GM21576 (cell line): Measurements from ENCODE around the gene NTN1.

Experiments
- ATAC-seq: cut with Tn5 transposase; IDR thresholded peaks from one replicate; pipeline ENCODE4 v1.9.1; 2021; ENCODE audit warnings: mild to moderate bottlenecking, moderate library complexity; ENCODE audit not compliant: unreplicated experiment

NTN1 gene

DNA sequence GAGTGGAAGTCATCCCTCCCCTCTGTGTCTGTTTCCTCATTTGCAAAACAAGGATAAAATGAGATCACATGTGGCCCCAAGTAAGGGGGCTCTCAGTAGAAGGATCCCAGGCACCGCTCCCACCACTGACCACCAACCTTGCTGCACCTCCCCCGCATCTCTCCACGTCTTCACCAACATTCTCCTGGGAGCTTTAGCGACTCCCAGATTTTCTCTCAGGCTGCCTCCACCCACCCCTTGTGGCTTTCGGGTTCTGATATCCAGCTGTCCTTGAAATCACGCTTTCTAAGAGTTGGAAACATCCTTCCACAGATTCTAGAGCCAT is 16.4 kb upstream of the NTN1 start:
- no peak for ATAC-seq

DNA sequence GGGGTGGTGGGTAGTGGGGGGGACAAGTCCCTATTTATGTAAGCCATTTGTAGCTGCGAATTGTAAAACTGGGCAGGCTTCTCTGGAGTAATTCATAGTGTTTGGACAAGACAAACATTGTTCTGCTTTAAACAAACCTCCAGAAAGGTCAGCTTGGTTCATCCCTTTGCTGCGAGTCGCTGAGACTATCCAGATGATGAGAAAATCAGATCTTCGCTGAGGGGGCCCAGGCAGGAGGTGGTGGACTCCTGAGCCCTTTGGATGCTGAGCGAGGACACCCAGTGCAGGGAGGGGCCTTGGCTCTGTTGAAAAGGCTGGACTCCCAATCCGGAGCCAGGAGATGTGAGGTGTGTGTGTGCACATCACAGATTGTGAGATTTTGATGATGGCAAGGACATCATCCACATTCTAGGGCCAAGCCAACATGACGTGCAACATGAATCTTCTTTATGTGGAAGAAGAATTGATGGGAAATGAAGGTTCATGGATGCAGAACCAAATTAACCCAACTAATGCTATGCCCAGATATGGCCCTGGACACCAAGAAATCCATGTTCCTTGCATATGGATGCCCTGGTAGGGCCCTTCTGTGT is 15.0 kb upstream of the NTN1 start:
- no peak for ATAC-seq

DNA sequence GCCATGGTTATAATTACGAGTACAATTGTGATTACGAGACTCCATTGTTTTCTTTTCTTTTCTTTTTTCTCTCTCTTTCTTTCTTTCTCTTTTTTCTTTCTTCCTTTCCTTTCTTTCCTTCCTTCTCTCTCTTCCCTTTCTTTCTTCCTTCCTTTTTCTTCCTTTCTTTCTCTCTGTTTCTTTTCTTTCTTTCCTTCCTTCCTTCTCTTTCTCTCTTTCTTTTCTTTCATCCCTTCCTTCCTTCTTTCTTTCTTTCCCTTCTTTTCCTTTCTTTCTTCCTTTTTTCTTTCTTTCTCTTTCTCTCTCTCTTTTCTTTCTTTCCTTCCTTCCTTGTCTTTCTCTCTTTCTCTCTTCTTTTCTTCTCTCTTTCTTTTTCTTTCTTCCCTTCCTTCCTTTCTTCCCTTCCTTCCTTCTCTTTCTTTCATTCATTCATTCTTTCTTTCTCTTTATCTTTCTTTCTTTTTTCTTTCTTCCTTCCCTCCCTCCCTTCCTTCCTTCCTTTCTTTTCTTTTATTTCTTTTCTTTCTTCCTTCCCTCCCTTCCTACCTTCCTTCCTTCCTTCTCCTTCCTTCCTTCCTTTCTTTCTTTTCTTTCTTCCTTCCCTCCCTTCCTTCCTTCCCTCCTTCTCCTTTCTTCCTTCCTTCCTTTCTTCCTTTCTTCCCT is 14.1 kb upstream of the NTN1 start:
- ATAC-seq = no peak

DNA sequence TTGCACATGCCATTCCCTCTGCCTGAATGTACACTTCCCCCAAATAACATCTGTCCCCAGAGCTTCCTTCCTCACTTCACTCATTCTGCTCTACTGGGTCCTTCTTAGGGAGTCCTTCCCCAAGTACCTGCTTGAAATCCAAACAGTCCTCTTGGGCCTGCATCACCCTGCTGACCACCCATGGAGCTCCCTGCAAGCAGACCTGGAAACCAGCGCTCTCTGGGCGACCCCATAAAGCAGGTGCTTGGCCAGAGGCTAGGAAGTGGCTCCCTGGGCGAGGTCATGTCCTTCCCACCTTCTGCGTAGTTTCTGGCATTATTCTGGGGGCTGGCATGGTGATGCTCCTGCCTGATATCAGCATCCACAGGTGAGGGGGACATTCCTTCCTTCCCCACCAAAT is 12.2 kb upstream of the NTN1 start:
- ATAC-seq = no peak

DNA sequence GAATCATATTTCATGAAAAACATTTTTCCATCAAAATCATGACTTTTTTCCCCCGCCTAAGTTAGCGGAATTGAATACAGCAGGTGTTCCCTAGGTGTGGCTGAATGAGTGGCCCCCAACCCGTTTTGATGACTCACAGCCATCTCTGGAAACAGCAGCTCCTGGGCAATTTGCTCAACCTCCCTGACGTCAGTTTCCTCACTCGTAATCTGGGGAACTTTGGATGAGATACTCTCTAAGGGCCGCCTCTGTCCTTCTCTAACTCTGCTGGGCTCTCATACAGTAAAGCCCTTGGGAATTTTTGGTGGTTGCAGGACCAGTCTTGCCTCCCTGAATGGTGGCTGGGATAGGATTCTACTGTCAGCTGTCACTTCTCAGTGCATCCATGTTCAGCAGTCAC is 11.6 kb upstream of the NTN1 start:
- no peak for ATAC-seq

DNA sequence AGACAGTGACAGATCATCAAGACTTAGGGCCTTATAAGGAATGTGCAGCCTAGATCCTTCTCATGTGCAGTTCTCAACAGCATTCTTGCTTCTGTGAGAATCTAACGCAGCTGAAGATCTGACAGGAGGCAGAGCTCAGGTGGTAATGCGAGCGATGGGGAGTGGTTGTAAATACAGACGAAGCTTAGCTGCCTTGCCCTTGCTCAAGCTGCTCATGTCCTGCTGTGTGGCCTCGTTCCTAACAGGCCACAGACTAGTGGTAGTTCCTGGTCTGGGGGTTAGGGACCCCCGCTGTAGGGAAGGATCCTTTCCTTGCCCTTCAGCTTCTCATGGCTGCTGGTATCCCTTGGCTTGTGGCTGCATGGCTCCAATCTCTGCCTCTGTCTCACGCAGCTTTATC is 10.3 kb upstream of the NTN1 start:
- ATAC-seq = no peak

DNA sequence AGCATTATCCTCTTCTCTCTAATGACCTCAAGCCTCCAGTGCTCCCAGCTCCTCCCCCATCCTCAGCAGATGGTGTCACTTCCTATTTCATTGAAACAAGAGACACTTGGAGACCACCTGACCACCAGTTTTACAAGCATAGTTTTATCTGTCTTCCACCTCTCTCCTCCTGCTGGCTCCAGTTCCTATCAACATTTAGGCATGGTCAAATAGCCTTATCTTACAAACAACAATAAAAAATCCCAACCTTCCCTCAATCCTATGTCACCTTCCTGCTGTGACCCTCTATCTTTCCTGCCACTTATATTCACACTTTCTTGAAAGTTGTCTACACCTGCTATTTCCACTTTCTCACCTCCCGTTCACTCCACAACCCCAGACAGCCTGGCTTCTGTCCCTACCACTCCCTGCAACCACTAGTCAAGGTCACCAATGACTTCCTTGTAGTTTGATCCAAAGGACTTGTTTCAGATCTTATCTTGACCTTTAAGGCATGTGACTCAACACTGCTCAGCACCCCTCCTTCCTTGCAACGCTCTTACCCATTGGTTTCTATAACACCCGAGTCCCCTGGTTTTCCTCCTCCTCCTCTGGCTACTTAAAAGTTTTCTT is 4.3 kb upstream of the NTN1 start:
- ATAC-seq = no peak

DNA sequence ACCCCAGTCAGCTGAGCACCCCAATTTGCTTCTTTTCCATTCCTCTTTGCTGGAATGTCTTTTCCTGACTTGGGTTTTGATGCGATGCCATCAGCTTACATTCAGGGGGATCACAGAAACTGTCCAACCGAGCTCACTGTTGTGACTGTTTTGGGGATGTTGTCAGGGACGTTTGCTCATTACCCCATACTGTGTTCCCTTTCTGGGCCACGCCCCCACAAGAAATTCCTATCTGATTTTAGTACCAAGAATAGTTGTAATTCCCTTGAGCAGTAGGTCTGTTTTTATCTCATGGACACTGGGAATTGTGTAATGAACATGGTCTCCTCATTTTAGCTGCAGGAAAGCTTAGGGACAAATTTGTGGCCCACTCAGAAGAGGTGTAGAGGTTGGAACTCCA is 2.6 kb upstream of the NTN1 start:
- ATAC-seq = no peak

DNA sequence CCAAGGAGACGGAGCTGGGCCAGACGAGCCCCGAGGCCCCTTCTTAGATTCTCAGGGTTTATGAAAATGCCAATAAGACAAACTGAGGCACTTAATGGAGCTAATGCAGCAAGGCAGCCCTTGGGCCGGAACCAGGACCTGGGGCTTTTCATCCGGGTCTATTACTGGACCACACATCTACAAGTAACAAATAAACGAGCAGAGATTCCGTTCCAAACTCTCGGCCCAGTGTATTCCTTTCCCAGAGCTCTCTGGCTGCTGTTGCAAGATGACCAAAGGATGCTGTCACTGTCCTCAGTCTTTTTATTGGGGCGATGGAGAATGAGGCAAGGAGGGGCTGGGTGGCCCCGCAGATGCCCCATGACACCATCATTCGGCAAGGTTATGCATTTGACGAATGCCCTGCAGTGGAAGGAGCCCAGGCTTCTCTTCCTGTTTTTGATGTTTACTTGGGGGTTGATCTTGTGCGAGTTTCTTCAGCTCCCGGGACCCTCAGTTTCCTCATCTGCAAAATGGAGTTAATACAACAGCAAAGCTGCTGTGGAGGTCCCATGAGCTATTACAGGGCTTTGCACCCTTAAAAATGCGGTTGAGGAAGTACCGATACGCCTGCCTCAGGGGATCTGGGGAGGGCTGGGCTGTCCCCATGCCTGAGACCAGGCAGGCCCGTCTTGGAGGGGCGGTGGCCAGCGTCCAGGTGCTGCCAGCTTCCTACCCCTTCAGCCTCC is 1.1 kb upstream of the NTN1 start:
- no peak for ATAC-seq

DNA sequence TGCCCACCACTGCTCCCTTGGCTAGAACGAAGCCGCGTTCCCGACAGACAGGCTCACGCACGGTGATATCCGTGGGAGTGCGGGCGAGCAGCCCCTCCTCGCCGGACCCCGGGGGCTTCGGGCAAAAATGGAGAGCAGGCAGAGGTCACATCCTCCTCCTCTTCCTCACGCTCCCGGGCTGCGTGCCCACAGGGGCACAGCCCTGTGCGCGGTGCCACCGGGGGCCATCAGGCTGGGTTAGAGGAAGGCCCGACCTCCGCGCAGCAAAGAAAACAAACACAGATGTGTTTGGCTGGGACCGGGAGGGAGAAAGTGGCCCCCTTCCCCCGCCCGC is 519 bp upstream of the NTN1 start:
- ATAC-seq = no peak

DNA sequence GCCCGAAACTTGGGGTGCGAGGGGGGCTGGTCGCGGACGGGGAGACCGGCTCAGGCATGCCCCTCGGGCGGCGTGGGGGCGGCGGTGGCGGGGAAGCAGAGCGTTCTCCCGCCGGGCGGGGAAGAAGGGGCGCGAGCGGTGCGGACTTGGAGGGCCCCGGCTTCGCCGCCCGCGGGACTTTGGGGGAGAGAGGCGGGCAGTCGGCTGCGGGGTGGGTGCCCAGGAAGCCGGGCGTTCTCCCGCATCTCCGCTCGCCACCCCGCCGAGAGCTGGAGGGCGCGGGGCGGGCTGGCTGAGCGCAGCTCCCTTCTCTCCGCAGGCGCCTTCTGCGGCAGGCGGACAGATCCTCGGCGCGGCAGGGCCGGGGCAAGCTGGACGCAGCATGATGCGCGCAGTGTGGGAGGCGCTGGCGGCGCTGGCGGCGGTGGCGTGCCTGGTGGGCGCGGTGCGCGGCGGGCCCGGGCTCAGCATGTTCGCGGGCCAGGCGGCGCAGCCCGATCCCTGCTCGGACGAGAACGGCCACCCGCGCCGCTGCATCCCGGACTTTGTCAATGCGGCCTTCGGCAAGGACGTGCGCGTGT is 772 bp downstream of the NTN1 start:
- no peak for ATAC-seq

DNA sequence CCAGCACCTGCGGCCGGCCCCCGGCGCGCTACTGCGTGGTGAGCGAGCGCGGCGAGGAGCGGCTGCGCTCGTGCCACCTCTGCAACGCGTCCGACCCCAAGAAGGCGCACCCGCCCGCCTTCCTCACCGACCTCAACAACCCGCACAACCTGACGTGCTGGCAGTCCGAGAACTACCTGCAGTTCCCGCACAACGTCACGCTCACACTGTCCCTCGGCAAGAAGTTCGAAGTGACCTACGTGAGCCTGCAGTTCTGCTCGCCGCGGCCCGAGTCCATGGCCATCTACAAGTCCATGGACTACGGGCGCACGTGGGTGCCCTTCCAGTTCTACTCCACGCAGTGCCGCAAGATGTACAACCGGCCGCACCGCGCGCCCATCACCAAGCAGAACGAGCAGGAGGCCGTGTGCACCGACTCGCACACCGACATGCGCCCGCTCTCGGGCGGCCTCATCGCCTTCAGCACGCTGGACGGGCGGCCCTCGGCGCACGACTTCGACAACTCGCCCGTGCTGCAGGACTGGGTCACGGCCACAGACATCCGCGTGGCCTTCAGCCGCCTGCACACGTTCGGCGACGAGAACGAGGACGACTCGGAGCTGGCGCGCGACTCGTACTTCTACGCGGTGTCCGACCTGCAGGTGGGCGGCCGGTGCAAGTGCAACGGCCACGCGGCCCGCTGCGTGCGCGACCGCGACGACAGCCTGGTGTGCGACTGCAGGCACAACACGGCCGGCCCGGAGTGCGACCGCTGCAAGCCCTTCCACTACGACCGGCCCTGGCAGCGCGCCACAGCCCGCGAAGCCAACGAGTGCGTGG is 1.5 kb downstream of the NTN1 start:
- ATAC-seq = no peak

DNA sequence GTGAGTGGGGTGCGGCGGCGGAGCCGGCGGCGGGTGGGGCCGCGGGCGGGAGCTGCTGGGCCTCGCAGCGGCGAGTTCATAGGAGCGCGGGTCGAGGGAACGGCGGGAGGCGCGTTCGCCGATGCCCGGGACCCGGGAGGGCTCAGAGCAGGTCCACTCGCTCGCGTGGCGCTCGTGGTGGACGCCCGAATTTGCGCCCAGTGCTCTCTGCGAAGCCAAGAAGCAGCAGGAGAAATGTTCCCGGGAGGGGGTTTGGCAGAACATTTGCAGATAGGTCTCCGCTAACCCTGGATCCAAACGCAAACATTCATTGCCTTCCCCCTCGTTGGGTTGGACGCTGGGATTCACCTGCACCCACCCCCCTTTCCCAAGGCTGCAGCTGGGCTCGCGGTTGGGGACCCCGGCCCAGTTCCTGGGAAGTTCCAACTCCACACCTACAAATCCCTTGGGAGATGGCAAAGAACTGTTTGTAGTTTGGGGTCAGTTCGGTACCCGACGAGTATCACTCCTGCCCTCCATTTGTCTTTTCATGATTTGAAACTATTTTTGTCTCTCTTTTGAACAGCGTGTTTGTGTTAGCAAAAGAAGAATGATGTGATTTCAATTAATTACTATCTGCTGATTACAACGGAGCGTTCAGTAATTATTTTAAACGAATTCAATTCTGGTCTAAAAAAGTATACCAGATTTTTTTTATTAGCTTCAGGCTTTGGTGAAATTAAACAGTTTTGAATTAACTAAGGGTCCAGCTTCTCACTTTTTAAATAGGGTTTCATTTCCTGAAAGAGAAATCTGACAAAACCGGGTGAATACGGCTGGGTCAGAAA is 2.3 kb downstream of the NTN1 start:
- ATAC-seq = no peak

DNA sequence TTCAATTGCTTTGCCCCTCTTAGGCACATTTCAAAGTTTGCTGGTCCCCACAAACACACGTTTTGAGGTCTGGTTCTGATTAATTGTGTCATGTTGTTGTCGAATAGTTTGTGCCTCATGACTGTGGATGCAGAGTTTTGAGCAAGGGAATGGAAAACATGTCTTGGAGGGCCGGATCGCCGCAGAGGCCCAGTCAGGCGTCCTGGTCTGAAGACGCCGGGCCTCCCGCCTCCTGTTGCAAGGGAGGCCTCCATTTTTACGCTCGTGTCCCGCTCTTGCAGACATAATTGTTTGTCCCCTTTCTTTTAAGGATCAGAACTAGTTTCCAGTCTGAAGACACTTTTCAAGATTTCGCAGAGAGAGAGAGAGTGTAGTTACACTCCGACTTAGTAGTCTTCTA is 3.2 kb downstream of the NTN1 start:
- ATAC-seq = no peak

DNA sequence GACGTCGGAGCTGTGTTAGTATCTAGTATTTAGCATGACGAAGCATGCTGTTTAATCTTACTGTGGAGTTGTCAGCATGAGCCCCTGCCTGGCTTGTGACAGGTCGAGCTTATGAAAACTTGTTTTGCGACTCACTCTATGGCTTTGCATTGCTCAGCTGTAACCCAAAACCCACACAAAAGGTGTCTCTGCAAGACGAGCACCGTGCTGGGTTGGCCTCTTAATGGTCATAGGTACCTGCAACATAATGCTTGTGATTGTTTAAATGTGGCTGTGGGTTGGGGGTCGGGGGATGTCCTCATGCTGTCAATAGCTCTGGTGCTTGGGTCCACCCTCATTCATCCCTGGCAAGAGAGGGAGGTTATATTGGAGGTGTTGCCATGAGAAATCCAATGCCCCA is 5.4 kb downstream of the NTN1 start:
- no peak for ATAC-seq

DNA sequence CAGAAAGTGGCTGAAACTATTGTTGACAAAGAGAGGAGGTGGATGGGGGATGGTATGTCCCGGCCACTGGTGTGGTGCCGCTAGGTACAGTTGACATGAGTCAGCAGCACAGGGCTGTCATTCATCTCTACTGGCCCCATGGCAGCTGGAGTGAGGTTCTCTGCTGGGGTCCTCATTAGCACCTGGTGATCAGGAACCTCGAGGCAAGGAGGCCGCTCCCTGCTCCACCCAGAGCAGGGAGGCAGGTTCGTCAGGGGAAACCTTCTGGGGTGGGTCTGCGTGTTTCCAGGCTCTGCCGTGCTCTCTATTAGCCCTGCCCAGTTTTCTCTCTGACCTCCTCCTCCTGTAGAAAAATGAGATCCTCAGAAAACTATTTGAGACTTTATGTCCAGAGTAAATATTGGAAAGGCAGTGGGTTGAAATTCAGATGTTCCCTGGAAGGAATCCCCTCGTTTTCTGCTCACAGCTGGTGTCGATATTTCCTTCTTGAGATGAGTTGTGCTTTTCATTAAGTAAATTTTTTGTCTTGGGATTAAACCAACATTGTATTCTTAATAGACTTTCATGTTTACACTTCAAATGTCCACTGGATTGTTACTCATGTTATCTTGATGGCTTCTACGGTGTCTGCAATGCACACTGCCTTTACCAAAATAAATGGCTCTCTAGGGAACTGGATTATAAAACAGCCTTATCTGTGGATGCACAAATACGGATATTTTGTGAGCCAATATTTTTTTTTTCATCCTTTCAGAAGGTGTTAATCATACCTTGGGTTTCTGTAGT is 7.1 kb downstream of the NTN1 start:
- ATAC-seq = no peak

DNA sequence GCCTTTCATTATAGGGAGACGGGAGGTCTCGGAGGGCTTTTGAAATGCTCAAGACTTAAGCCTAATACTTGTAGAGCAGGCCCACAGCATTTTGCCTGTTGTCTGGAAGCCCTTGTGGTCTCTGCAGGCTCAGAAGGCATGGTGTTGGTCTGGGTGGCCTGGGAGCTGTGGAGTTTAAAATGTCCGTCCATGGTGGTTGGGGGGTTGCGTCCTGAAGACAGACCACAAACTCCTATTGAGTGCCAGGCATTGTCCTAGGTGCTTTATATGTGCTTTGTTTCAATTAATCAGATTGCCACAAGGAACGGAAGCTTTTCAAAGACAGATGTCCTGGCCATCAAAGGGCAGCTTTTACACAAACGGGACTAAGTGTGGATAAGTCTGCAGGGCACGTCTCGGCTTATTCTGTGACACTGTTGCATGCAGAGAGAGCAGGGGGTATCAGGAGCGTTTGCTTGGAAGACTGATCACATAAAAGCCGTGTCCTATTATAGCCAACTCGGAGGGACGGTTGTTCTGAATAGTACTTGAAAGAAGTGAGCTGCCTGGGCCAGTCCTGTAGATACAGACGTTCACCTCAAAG is 7.8 kb downstream of the NTN1 start:
- no peak for ATAC-seq

DNA sequence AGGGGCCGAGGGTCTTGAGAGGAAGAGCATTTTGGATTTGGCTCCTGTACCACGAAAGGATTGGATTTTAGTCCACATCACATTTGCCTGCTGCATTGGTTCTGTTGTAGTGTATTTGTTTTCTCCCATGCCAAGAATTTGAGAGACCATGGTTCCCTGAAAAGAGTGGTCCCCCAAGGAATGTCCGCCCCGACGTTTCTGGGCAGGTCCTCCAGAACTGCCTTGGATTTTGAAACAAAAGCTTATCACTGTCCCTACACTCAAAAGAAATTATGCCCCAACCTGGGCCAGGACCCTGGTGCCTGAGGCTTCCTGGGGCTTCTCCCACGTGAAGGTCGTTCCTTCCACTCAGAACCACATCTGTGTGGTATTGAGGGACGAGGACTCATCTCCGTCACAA is 10.8 kb downstream of the NTN1 start:
- no peak for ATAC-seq

DNA sequence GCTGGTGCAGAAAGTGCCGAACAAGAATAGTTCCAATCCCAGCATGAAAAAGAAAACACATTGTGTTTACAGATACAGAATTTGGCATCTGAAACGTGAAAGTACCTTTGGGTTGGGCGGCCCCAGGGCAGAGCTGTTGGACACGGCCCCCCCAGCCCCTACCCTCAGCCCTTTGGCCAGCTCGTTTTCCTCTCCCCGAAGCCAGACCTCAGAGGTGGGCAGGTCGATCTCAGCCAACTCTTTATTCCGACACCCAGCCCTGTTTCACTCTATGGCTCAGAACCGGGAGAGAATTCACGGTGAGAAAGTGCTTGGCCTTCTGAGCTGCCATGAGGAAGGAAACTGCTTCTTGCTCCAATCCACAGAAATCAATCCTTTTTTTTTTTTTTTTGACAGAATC is 11.3 kb downstream of the NTN1 start:
- ATAC-seq = no peak
